Right lung (tissue), 5 donors: ENCODE results near the gene SHROOM1. TPM values are rescaled to one million over a fixed set of nuclear protein-coding genes. Genes with fewer than 3 reads are reported as not detected.

Experiments
- DNase-seq, 2 donors: peaks; one replicate each; pipeline ENCODE4 v3.0.0-alpha.2; 2013
- polyA plus RNA-seq, 5 donors: library from polyadenylated mRNA; unstranded; fragments of 120-200 nt; gene quantifications; one replicate each; pipeline versions ENCODE4 v1.2.1 to v1.2.3, GENCODE V29; 2013; ENCODE audit warnings: inconsistent platforms in 1 of 5, low replicate concordance in 1 of 5; ENCODE audit not compliant: insufficient read length in 5 of 5, insufficient read depth in 1 of 5

The SHROOM1 gene
- polyA plus RNA-seq, 5 donors: 6.4 to 12.1 (median 8.3) TPM

- no peak for DNase-seq
Measured at GRCh38 chr5:132853323-132853722, 22.9 kb upstream of the SHROOM1 start.

DNA sequence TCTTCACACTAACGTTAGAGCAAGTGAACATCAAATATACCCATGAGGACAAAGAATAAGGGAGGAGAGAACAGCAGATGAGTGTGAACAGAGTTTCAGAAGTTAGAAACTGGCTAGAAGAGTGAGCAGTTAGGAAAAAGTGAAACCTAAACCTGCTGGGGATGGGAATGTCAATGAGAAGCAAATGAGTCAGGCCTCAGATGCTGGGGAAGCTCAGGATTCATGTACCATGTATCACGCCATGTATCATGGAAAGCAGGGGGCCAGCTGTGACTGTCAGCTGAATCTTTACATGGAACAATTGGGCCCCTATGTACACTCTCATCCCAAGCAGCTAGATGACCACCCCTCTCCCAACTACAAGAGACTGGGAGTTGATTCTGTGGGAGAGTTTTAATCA, 19.6 kb upstream of the SHROOM1 start:
- no peak for DNase-seq

- DNase-seq: no peak
Measured at GRCh38 chr5:132849347-132849746, 18.9 kb upstream of the SHROOM1 start.

DNA sequence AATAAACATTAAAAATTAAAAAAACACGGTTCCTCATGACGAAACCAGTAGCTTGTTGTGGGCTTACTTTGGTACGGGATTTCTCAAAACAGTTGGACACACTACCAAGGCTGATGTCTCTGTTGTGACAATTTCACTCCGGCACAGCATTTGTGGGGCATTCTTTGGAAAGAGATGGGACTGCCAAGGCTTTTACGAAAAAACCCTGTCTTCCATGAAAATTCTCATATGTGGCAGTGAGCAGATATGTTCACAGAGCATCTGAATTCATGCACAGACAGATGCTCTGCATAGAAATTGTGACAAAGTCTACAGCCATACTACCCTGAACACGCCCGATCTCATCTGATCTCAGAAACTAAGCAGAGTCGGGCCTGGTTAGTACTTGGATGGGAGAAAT, 17.8 kb upstream of the SHROOM1 start:
- DNase-seq: no peak

DNA sequence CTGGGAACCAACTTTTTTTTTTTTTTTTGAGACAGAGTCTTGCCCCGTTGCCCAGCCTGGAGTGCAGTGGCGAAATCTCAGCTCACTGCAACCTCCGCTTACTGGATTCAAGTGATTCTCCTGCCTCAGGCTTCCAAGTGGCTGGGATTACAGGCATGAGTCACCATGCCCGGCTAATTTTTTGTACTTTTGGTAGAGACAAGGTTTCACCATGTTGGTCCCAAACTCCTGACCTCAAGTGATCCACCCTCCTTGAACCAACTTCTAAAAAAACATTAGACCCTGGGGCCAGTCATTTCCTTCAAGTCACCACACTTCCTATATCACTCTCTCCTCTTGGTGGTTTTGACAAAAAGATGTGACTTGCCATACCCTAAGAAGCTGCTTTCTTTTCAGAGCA, 10.9 kb upstream of the SHROOM1 start:
- no peak for DNase-seq

- DNase-seq: no peak
Measured at GRCh38 chr5:132840896-132841295, 10.4 kb upstream of the SHROOM1 start.

- DNase-seq: no peak
Measured at GRCh38 chr5:132840313-132840712, 9.9 kb upstream of the SHROOM1 start.

- no peak for DNase-seq
Measured at GRCh38 chr5:132839426-132840301, 9.2 kb upstream of the SHROOM1 start.

- no peak for DNase-seq
Measured at GRCh38 chr5:132838516-132839282, 8.3 kb upstream of the SHROOM1 start.

- no peak for DNase-seq
Measured at GRCh38 chr5:132837868-132838267, 7.4 kb upstream of the SHROOM1 start.

DNA sequence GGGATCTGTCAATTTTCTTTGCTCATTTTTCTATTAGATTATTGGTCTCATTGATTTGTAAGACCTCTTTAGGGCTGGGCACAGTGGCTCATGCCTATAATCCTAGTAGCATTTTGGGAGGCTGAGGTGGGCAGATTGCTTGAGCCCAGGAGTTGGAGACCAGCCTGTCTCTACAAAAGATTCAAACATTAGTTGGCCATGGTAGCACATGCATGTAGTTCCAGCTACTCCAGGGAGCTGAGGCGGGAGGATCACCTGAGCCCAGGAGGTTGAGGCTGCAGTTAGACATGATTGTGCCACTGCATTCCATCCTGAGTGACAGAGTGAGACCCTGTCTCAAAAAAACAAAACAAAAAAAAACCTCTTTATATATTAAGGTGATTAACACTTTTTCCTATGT, 6.4 kb upstream of the SHROOM1 start:
- DNase-seq: no peak

DNA sequence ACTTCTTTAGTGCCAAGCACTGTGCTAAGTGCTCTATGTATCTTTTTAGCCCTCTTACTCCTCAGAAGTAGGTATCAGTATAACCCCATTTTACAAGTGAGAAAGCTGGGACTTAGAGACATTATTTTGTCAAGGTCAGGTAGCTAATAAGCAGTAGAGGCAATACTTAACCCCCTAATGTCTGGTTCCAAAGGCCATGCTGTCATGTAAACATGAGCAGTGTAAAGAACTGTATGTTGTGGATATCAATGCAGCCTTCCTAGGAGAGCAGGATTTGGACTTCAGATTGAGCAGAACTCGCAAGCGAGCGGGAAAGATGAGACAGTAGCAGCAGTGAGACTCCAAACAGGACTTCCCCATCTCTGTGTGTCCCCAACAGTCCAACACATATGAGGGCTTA, 3.6 kb upstream of the SHROOM1 start:
- DNase-seq: no peak

DNA sequence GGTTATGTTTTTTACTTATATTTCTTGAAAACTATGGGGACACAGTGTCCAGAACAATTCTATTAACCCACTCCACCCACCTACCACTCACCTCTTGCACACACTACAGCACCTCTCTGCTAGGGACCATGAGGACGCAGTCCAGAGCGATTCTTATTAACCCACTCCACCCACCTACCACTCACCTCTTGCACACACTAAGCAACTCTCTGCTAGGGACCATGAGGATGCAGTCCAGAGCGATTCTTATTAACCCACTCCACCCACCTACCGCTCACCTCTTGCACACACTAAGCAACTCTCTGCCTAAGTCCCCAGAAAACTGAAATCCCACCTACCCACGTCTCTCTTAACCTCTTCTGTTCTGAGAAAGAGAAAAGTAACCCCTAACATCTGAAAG, 2.2 kb upstream of the SHROOM1 start:
- DNase-seq: no peak

GRCh38 chr5:132831095-132831860, 831 bp upstream of the SHROOM1 start:
- DNase-seq: no peak

DNA sequence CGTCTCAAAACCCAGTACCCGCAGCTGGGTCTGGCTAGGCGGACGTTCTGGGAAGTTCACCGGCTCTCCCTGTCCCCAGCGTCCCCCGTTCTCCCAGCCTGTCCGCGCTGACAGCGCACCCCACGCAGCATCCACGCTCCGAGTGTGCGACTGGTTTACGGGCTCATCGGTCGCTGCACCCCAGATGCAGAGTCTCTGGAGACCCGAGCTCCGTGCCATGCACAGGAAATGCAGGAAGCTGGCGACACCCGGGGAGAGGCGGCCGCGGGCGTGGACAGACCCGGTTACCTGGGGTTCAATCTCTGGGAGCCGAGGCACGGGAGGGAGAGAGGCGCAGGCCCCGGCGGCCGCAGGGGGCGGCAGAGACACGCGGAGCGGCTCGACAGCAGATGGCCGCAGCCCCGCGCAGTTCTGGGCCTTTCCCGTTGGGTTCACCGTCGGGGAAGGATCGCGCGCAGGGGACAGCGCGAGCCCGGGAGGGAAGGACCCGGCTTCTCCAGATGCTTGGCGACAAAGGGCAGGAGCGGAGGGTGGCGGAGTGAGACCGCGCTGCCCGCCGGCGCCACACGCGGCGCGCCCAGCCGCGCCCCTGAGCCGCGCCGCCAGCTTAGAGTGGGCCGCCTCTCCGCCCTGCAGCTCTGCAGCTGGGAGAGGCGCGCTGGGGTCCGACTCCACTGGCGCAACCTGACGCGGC, 558 bp downstream of the SHROOM1 start:
- DNase-seq: peak; percentile 68 to 73

GRCh38 chr5:132828846-132829494, 1.5 kb downstream of the SHROOM1 start:
- DNase-seq: no peak

DNA sequence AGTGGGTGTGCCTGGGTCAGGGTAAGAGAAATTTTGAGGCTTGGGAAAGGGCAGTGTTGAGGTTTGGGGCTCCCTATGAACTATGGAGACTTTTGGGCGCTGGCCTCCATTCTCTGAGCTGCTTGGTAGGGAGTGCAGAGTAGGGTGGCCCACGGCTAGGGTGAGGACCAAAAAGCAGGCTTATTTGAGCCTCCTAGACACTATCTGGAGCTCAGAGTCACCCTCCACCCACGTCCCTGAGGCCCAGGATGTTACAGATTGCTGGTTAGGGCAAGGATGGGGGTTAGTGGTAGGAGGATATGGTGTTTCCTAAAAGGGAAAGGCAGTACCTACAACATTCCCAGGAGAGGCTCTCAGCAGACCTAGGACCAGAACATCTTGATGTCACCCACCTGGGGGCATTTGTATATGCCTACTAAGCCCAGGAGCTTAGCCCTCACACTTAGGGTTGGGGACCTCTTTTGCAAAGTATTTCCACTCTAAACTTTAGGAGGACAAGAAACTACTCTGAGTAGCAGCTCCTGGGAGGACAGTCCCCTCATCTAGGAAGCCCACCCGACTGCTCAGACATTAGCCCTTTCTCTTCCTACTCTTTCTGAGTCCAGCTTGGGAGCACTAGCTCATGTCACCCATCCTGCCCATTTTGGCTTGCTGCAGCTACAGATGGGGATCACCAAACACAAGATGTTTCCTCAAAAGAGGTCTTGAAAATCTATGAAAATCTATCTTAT, 2.3 kb downstream of the SHROOM1 start:
- no peak for DNase-seq

- no peak for DNase-seq
Measured at GRCh38 chr5:132826424-132827082, 3.9 kb downstream of the SHROOM1 start.

- DNase-seq: no peak
Measured at GRCh38 chr5:132825834-132826391, 4.5 kb downstream of the SHROOM1 start.
